ENCODE data around the gene TMEM165. TPM values are rescaled to one million over a fixed set of nuclear protein-coding genes. Genes with fewer than 3 reads are reported as not detected.

TMEM165 gene
- total and polyA plus RNA-seq, 9 of the 15 experiments (the other 6 are each of a cell fraction or from before 2014, with no cell fraction given), result 21.3 to 145 (median 96.8) TPM

DNA sequence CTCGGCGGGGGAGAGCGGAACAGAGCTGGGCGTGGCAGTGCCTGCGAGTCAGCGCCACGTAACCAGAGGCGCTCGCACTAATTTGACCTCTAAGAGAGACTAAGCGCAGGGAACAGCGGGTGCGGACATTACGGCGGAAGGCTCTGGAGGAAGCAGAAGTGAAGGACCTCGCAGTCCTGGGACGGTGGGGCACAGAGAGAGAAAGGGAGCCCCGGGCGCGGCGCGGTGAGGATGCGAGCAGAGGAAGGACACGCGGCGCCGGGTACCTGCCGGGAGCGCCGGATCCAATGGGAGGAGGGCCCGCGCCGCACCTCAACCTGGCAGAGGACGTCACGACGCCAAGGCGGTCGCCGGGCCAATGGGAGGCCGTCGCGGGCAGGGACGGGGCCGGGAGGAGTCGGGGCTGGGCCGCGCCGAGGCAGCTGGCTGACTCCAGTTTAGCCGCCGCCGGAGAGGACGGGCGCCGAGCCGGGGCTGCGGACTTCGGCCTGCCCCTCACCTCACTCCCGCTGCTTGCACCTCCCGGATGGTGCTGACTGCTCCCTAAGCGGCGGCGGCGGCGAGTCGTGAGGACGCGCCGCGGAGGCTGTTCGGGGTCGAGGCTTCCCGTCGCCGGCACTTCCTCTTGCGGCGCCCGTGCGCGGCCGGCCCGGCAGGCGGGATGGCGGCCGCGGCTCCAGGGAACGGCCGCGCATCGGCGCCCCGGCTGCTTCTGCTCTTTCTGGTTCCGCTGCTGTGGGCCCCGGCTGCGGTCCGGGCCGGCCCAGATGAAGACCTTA lies at the start of gene TMEM165 (continued):
- TF ChIP-seq, protein P1, sequence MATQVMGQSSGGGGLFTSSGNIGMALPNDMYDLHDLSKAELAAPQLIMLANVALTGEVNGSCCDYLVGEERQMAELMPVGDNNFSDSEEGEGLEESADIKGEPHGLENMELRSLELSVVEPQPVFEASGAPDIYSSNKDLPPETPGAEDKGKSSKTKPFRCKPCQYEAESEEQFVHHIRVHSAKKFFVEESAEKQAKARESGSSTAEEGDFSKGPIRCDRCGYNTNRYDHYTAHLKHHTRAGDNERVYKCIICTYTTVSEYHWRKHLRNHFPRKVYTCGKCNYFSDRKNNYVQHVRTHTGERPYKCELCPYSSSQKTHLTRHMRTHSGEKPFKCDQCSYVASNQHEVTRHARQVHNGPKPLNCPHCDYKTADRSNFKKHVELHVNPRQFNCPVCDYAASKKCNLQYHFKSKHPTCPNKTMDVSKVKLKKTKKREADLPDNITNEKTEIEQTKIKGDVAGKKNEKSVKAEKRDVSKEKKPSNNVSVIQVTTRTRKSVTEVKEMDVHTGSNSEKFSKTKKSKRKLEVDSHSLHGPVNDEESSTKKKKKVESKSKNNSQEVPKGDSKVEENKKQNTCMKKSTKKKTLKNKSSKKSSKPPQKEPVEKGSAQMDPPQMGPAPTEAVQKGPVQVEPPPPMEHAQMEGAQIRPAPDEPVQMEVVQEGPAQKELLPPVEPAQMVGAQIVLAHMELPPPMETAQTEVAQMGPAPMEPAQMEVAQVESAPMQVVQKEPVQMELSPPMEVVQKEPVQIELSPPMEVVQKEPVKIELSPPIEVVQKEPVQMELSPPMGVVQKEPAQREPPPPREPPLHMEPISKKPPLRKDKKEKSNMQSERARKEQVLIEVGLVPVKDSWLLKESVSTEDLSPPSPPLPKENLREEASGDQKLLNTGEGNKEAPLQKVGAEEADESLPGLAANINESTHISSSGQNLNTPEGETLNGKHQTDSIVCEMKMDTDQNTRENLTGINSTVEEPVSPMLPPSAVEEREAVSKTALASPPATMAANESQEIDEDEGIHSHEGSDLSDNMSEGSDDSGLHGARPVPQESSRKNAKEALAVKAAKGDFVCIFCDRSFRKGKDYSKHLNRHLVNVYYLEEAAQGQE (IDR thresholded peaks at IDR 0.05; ENCODE audit: borderline replicate concordance), result peak; percentile 96
- TF ChIP-seq, protein P1 (CRISPR knock-in tag; IDR thresholded peaks at IDR 0.05; ENCODE audit: low read depth), result 0 out of 2 replicates have a peak, but pooled peaks have one; percentile 26
- no peak for TF ChIP-seq SLC30A9 (CRISPR knock-in tag; IDR thresholded peaks at IDR 0.05)
- no peak for TF ChIP-seq ZNF384 (IDR thresholded peaks at IDR 0.05; ENCODE audit: low read depth, low read length)
- peak; percentile 93 for TF ChIP-seq L3MBTL2 (IDR thresholded peaks at IDR 0.05)
- no peak for TF ChIP-seq MAFG (tag; conservative IDR thresholded peaks at IDR 0.05)
- no peak for TF ChIP-seq ZSCAN29 (IDR thresholded peaks at IDR 0.05)
- TF ChIP-seq, protein P2, sequence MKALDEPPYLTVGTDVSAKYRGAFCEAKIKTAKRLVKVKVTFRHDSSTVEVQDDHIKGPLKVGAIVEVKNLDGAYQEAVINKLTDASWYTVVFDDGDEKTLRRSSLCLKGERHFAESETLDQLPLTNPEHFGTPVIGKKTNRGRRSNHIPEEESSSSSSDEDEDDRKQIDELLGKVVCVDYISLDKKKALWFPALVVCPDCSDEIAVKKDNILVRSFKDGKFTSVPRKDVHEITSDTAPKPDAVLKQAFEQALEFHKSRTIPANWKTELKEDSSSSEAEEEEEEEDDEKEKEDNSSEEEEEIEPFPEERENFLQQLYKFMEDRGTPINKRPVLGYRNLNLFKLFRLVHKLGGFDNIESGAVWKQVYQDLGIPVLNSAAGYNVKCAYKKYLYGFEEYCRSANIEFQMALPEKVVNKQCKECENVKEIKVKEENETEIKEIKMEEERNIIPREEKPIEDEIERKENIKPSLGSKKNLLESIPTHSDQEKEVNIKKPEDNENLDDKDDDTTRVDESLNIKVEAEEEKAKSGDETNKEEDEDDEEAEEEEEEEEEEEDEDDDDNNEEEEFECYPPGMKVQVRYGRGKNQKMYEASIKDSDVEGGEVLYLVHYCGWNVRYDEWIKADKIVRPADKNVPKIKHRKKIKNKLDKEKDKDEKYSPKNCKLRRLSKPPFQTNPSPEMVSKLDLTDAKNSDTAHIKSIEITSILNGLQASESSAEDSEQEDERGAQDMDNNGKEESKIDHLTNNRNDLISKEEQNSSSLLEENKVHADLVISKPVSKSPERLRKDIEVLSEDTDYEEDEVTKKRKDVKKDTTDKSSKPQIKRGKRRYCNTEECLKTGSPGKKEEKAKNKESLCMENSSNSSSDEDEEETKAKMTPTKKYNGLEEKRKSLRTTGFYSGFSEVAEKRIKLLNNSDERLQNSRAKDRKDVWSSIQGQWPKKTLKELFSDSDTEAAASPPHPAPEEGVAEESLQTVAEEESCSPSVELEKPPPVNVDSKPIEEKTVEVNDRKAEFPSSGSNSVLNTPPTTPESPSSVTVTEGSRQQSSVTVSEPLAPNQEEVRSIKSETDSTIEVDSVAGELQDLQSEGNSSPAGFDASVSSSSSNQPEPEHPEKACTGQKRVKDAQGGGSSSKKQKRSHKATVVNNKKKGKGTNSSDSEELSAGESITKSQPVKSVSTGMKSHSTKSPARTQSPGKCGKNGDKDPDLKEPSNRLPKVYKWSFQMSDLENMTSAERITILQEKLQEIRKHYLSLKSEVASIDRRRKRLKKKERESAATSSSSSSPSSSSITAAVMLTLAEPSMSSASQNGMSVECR (CRISPR knock-in tag; IDR thresholded peaks at IDR 0.05), result no peak
- no peak for TF ChIP-seq SMAD2 (IDR thresholded peaks at IDR 0.05; ENCODE audit: low read depth, low read length)
- TF ChIP-seq KAT2B (IDR thresholded peaks at IDR 0.05; ENCODE audit: low read depth, low read length), result no peak
- TF ChIP-seq, protein P3, sequence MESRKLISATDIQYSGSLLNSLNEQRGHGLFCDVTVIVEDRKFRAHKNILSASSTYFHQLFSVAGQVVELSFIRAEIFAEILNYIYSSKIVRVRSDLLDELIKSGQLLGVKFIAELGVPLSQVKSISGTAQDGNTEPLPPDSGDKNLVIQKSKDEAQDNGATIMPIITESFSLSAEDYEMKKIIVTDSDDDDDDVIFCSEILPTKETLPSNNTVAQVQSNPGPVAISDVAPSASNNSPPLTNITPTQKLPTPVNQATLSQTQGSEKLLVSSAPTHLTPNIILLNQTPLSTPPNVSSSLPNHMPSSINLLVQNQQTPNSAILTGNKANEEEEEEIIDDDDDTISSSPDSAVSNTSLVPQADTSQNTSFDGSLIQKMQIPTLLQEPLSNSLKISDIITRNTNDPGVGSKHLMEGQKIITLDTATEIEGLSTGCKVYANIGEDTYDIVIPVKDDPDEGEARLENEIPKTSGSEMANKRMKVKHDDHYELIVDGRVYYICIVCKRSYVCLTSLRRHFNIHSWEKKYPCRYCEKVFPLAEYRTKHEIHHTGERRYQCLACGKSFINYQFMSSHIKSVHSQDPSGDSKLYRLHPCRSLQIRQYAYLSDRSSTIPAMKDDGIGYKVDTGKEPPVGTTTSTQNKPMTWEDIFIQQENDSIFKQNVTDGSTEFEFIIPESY (CRISPR knock-in tag; IDR thresholded peaks at IDR 0.05), result no peak
- no peak for TF ChIP-seq BDP1 (IDR thresholded peaks at IDR 0.05; ENCODE audit: insufficient read depth, insufficient read length)
- no peak for TF ChIP-seq TRIM24 (IDR thresholded peaks at IDR 0.05)
- TF ChIP-seq NR3C1 (CRISPR knock-in tag; IDR thresholded peaks at IDR 0.05), result no peak
- 0 out of 2 replicates have a peak, but pooled peaks have one; percentile 51 for TF ChIP-seq SMARCE1 (IDR thresholded peaks at IDR 0.05)
